HEK293 (cell line): Measurements from ENCODE around the gene PRDX2.
A peak's percentile ranks its signal among the peaks of the same experiment; 100 is the strongest.

Experiments
- BCL11A ChIP-seq: fragments of 450-650 bp; formaldehyde crosslinking; IDR thresholded peaks from 2 replicates; pipeline ENCODE4 v1.5.1; 2016; ENCODE audit warnings: low read depth, missing biosample characterization, missing genetic modification characterization
- KLF16 ChIP-seq: fragments of 450-650 bp; formaldehyde crosslinking; IDR thresholded peaks from 2 replicates; pipeline ENCODE4 v1.5.1; 2017; ENCODE audit warnings: missing biosample characterization, missing genetic modification characterization
- KLF7 ChIP-seq: fragments of 450-650 bp; formaldehyde crosslinking; IDR thresholded peaks from 2 replicates; pipeline ENCODE4 v1.5.1; 2016; ENCODE audit warnings: missing biosample characterization, missing genetic modification characterization, borderline replicate concordance
- MEIS1 ChIP-seq: sonication (generic); formaldehyde crosslinking; IDR thresholded peaks from 2 replicates; pipeline ENCODE4 v1.8.1; 2022; ENCODE audit warnings: missing genetic modification reagents, mild to moderate bottlenecking, borderline replicate concordance
- SALL2 ChIP-seq: fragments of 450-650 bp; formaldehyde crosslinking; IDR thresholded peaks from 2 replicates; pipeline ENCODE4 v1.5.0; 2017; ENCODE audit warnings: missing biosample characterization, mild to moderate bottlenecking, missing genetic modification characterization, borderline replicate concordance
- SP7 ChIP-seq: fragments of 450-650 bp; formaldehyde crosslinking; IDR thresholded peaks from 2 replicates; pipeline ENCODE4 v1.5.1; 2016; ENCODE audit warnings: missing biosample characterization, missing genetic modification characterization
- ZBTB1 ChIP-seq: fragments of 450-650 bp; formaldehyde crosslinking; IDR thresholded peaks from 2 replicates; pipeline ENCODE4 v1.5.1; 2016; ENCODE audit warnings: missing biosample characterization, missing genetic modification characterization
- ZBTB8A ChIP-seq: fragments of 450-650 bp; formaldehyde crosslinking; IDR thresholded peaks from 2 replicates; pipeline ENCODE4 v1.5.1; 2016; ENCODE audit warnings: missing biosample characterization, missing genetic modification characterization
- ZEB2 ChIP-seq: fragments of 450-650 bp; formaldehyde crosslinking; IDR thresholded peaks from 2 replicates; pipeline ENCODE4 v1.5.1; 2016; ENCODE audit warnings: missing biosample characterization, missing genetic modification characterization
- ZFHX2 ChIP-seq: fragments of 450-650 bp; formaldehyde crosslinking; conservative IDR thresholded peaks from 2 replicates; pipeline ENCODE4 v1.5.1; 2016; ENCODE audit warnings: missing biosample characterization, missing genetic modification characterization
- ZNF174 ChIP-seq: fragments of 450-650 bp; formaldehyde crosslinking; IDR thresholded peaks from 2 replicates; pipeline ENCODE4 v1.5.0; 2017; ENCODE audit warnings: missing biosample characterization, mild to moderate bottlenecking, missing genetic modification characterization
- ZNF202 ChIP-seq: fragments of 450-650 bp; formaldehyde crosslinking; IDR thresholded peaks from 2 replicates; pipeline ENCODE4 v1.5.1; 2016; ENCODE audit warnings: missing biosample characterization, missing genetic modification characterization, borderline replicate concordance
- ZNF23 ChIP-seq: fragments of 450-650 bp; formaldehyde crosslinking; IDR thresholded peaks from 2 replicates; pipeline ENCODE4 v1.5.1; 2016; ENCODE audit warnings: missing biosample characterization, missing genetic modification characterization, borderline replicate concordance
- ZNF350 ChIP-seq: fragments of 450-650 bp; formaldehyde crosslinking; IDR thresholded peaks from 2 replicates; pipeline ENCODE4 v1.5.0; 2017; ENCODE audit warnings: missing biosample characterization, mild to moderate bottlenecking, missing genetic modification characterization
- ZNF366 ChIP-seq: fragments of 450-650 bp; formaldehyde crosslinking; conservative IDR thresholded peaks from 2 replicates; pipeline ENCODE4 v1.5.1; 2016; ENCODE audit warnings: missing biosample characterization, missing genetic modification characterization
- ZNF433 ChIP-seq: fragments of 450-650 bp; formaldehyde crosslinking; IDR thresholded peaks from 2 replicates; pipeline ENCODE4 v1.5.1; 2016; ENCODE audit warnings: missing biosample characterization, missing genetic modification characterization, low read depth
- ZNF654 ChIP-seq: fragments of 450-650 bp; formaldehyde crosslinking; IDR thresholded peaks from 2 replicates; pipeline ENCODE4 v1.5.1; 2016; ENCODE audit warnings: low read depth, missing biosample characterization, missing genetic modification characterization
- ZNF660 ChIP-seq: fragments of 450-650 bp; IDR thresholded peaks from 2 replicates; pipeline ENCODE4 v1.5.1; 2018; ENCODE audit warnings: missing biosample characterization, mild to moderate bottlenecking, missing genetic modification characterization
- ZNF670 ChIP-seq: fragments of 450-650 bp; formaldehyde crosslinking; IDR thresholded peaks from 2 replicates; pipeline ENCODE4 v1.5.1; 2016; ENCODE audit warnings: missing biosample characterization, missing genetic modification characterization, low read depth
- ZSCAN30 ChIP-seq: fragments of 450-650 bp; IDR thresholded peaks from 2 replicates; pipeline ENCODE4 v1.5.1; 2018; ENCODE audit warnings: missing biosample characterization, mild to moderate bottlenecking, missing genetic modification characterization, moderate library complexity
- TF ChIP-seq, protein P1 (sequence below): fragments of 450-650 bp; formaldehyde crosslinking; IDR thresholded peaks from 2 replicates; pipeline ENCODE4 v1.5.1; 2017; ENCODE audit warnings: missing biosample characterization, missing genetic modification characterization
- TF ChIP-seq, protein P2 (sequence below): fragments of 450-650 bp; formaldehyde crosslinking; IDR thresholded peaks from 2 replicates; pipeline ENCODE4 v1.5.1; 2016; ENCODE audit warnings: missing biosample characterization, missing genetic modification characterization, borderline replicate concordance
- TF ChIP-seq, protein P3 (sequence below): fragments of 450-650 bp; formaldehyde crosslinking; conservative IDR thresholded peaks from 2 replicates; pipeline ENCODE4 v1.5.1; 2016; ENCODE audit warnings: low read depth, missing biosample characterization, missing genetic modification characterization
- TF ChIP-seq, protein P4 (sequence below): fragments of 450-650 bp; formaldehyde crosslinking; IDR thresholded peaks from 2 replicates; pipeline ENCODE4 v1.5.1; 2016; ENCODE audit warnings: missing biosample characterization, missing genetic modification characterization

The PRDX2 gene

DNA sequence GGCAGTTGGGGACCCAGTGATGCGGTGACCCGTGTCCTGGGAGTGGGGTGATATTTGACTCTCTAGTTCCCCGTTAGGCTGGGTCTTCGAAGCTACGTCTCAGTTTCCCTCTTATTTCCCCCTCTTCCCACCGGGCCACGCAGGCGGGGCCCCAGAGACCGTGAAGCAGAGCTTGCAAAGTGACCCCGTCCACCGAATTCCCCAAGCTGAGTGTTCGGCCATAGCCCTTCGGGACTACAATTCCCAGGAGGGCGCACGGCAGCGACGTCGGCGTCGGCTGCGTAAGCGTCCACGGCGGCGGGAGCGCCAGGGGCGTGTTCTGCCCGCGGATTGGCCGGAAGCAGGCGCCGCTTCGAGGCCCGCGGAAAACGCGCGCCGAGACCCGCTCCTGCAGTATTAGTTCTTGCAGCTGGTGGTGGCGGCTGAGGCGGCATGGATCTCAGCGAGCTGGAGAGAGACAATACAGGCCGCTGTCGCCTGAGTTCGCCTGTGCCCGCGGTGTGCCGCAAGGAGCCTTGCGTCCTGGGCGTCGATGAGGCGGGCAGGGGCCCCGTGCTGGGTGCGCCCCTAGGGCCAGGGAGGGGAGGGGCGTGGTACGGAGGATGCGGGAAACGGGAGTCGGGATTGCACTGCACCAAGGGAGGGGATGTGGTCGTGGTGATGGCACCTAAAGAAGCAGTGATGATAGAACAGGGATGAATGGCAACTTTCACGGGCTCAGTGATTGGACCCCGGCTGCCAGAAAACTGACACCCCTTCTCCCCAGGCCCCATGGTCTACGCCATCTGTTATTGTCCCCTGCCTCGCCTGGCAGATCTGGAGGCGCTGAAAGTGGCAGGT is 4.9 kb upstream of the PRDX2 start, which contains the start of gene RNASEH2A (continued):
- TF ChIP-seq ZNF202: no peak
- peak; percentile 42; the same call in 1 of the 2 replicates for TF ChIP-seq ZNF660 (tag by site-specific recombination)
- TF ChIP-seq ZSCAN30 (tag by site-specific recombination): peak; percentile 35; the same call in 1 of the 2 replicates
- TF ChIP-seq ZBTB8A (tag by site-specific recombination): peak; percentile 82
- TF ChIP-seq, protein P1, sequence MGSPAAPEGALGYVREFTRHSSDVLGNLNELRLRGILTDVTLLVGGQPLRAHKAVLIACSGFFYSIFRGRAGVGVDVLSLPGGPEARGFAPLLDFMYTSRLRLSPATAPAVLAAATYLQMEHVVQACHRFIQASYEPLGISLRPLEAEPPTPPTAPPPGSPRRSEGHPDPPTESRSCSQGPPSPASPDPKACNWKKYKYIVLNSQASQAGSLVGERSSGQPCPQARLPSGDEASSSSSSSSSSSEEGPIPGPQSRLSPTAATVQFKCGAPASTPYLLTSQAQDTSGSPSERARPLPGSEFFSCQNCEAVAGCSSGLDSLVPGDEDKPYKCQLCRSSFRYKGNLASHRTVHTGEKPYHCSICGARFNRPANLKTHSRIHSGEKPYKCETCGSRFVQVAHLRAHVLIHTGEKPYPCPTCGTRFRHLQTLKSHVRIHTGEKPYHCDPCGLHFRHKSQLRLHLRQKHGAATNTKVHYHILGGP: no peak
- TF ChIP-seq KLF16 (tag by site-specific recombination): peak; percentile 93
- TF ChIP-seq BCL11A (tag by site-specific recombination): peak; percentile 76; the same call in 1 of the 2 replicates
- no peak for TF ChIP-seq ZNF350 (tag by site-specific recombination)
- TF ChIP-seq, protein P2, sequence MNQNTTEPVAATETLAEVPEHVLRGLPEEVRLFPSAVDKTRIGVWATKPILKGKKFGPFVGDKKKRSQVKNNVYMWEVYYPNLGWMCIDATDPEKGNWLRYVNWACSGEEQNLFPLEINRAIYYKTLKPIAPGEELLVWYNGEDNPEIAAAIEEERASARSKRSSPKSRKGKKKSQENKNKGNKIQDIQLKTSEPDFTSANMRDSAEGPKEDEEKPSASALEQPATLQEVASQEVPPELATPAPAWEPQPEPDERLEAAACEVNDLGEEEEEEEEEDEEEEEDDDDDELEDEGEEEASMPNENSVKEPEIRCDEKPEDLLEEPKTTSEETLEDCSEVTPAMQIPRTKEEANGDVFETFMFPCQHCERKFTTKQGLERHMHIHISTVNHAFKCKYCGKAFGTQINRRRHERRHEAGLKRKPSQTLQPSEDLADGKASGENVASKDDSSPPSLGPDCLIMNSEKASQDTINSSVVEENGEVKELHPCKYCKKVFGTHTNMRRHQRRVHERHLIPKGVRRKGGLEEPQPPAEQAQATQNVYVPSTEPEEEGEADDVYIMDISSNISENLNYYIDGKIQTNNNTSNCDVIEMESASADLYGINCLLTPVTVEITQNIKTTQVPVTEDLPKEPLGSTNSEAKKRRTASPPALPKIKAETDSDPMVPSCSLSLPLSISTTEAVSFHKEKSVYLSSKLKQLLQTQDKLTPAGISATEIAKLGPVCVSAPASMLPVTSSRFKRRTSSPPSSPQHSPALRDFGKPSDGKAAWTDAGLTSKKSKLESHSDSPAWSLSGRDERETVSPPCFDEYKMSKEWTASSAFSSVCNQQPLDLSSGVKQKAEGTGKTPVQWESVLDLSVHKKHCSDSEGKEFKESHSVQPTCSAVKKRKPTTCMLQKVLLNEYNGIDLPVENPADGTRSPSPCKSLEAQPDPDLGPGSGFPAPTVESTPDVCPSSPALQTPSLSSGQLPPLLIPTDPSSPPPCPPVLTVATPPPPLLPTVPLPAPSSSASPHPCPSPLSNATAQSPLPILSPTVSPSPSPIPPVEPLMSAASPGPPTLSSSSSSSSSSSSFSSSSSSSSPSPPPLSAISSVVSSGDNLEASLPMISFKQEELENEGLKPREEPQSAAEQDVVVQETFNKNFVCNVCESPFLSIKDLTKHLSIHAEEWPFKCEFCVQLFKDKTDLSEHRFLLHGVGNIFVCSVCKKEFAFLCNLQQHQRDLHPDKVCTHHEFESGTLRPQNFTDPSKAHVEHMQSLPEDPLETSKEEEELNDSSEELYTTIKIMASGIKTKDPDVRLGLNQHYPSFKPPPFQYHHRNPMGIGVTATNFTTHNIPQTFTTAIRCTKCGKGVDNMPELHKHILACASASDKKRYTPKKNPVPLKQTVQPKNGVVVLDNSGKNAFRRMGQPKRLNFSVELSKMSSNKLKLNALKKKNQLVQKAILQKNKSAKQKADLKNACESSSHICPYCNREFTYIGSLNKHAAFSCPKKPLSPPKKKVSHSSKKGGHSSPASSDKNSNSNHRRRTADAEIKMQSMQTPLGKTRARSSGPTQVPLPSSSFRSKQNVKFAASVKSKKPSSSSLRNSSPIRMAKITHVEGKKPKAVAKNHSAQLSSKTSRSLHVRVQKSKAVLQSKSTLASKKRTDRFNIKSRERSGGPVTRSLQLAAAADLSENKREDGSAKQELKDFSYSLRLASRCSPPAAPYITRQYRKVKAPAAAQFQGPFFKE: no peak
- TF ChIP-seq ZNF433 (tag by site-specific recombination): no peak
- TF ChIP-seq SP7 (tag by site-specific recombination): peak; percentile 85; the same call in 1 of the 2 replicates
- TF ChIP-seq KLF7 (tag by site-specific recombination): peak; percentile 74; the same call in 1 of the 2 replicates
- TF ChIP-seq ZFHX2: no peak
- TF ChIP-seq SALL2 (tag by site-specific recombination): no peak
- TF ChIP-seq, protein P3, sequence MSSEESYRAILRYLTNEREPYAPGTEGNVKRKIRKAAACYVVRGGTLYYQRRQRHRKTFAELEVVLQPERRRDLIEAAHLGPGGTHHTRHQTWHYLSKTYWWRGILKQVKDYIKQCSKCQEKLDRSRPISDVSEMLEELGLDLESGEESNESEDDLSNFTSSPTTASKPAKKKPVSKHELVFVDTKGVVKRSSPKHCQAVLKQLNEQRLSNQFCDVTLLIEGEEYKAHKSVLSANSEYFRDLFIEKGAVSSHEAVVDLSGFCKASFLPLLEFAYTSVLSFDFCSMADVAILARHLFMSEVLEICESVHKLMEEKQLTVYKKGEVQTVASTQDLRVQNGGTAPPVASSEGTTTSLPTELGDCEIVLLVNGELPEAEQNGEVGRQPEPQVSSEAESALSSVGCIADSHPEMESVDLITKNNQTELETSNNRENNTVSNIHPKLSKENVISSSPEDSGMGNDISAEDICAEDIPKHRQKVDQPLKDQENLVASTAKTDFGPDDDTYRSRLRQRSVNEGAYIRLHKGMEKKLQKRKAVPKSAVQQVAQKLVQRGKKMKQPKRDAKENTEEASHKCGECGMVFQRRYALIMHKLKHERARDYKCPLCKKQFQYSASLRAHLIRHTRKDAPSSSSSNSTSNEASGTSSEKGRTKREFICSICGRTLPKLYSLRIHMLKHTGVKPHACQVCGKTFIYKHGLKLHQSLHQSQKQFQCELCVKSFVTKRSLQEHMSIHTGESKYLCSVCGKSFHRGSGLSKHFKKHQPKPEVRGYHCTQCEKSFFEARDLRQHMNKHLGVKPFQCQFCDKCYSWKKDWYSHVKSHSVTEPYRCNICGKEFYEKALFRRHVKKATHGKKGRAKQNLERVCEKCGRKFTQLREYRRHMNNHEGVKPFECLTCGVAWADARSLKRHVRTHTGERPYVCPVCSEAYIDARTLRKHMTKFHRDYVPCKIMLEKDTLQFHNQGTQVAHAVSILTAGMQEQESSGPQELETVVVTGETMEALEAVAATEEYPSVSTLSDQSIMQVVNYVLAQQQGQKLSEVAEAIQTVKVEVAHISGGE: peak; percentile 40
- TF ChIP-seq ZBTB1: no peak
- TF ChIP-seq ZNF670 (tag by site-specific recombination): no peak
- TF ChIP-seq ZNF366: no peak
- TF ChIP-seq ZNF174 (tag by site-specific recombination): no peak
- no peak for TF ChIP-seq MEIS1
- TF ChIP-seq ZNF23 (tag by site-specific recombination): no peak
- TF ChIP-seq ZNF654 (tag by site-specific recombination): no peak
- peak; percentile 82 for TF ChIP-seq ZEB2 (tag by site-specific recombination)
- TF ChIP-seq, protein P4, sequence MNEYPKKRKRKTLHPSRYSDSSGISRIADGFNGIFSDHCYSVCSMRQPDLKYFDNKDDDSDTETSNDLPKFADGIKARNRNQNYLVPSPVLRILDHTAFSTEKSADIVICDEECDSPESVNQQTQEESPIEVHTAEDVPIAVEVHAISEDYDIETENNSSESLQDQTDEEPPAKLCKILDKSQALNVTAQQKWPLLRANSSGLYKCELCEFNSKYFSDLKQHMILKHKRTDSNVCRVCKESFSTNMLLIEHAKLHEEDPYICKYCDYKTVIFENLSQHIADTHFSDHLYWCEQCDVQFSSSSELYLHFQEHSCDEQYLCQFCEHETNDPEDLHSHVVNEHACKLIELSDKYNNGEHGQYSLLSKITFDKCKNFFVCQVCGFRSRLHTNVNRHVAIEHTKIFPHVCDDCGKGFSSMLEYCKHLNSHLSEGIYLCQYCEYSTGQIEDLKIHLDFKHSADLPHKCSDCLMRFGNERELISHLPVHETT (tag by site-specific recombination): no peak; the same call in 1 of the 2 replicates
